GM12801 (cell line): Measurements from ENCODE around the gene IZUMO3.

ENCODE experiments used
- TF ChIP-seq, protein P1 (sequence below): IDR thresholded peaks from one replicate; pipeline ENCODE4 v1.5.1; 2011; ENCODE audit warnings: control low read depth; ENCODE audit not compliant: insufficient read length; ENCODE audit errors: extremely low read depth

The IZUMO3 gene

DNA sequence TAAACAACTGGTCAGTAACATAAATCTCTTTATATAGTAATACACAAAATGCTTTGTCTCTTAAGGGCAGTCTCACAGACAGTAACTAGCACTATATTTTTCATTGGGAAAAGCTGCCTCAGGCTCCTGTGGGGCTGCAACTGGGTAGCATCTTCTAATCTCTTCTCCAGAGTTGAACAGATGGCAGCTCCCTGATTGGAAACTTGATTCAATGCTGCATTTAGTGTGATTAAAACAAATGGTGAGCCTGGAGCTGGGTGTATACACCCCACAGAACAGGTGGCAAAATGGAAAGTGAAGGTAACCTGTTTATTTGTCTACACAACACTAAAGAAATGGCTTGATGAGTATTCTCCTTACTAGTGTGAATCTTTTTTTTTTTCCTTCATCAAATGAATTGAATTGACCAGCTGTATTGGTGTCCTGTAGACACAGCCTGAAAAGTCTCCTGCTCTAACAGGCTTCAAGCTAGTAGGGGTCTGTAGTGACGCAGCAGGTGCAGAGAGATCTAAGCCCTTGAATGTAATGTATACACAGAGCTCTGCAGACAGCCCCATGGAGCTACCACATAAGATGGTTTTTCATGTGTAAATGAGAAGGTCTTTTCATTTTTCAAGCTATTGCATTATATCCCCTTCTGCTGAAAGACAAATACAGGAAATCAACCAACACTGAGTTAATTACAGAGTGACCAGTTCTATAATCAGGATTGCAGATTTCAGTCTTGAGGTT, 43.3 kb downstream of the IZUMO3 start:
- TF ChIP-seq, protein P1, sequence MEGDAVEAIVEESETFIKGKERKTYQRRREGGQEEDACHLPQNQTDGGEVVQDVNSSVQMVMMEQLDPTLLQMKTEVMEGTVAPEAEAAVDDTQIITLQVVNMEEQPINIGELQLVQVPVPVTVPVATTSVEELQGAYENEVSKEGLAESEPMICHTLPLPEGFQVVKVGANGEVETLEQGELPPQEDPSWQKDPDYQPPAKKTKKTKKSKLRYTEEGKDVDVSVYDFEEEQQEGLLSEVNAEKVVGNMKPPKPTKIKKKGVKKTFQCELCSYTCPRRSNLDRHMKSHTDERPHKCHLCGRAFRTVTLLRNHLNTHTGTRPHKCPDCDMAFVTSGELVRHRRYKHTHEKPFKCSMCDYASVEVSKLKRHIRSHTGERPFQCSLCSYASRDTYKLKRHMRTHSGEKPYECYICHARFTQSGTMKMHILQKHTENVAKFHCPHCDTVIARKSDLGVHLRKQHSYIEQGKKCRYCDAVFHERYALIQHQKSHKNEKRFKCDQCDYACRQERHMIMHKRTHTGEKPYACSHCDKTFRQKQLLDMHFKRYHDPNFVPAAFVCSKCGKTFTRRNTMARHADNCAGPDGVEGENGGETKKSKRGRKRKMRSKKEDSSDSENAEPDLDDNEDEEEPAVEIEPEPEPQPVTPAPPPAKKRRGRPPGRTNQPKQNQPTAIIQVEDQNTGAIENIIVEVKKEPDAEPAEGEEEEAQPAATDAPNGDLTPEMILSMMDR = no peak

DNA sequence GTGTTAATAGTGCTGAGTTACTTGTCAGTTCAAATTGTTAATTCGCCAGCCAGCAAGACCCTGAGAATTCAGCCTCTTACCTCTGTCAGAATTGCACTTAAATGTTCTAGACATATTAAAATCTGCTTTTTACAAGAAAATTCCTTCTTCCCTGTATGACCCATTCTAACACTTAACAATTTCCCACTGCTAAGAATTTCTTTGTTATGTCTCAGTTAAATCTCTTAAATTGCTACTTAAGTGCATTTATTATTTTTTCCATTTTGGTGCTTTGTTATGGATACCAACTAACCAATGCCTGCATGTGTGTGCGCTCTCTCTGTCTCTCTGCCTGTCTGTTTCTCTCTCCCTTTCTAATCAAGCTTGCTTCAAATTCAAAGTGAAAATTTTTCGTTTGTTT, 44.9 kb downstream of the IZUMO3 start:
- TF ChIP-seq, protein P1 = no peak

DNA sequence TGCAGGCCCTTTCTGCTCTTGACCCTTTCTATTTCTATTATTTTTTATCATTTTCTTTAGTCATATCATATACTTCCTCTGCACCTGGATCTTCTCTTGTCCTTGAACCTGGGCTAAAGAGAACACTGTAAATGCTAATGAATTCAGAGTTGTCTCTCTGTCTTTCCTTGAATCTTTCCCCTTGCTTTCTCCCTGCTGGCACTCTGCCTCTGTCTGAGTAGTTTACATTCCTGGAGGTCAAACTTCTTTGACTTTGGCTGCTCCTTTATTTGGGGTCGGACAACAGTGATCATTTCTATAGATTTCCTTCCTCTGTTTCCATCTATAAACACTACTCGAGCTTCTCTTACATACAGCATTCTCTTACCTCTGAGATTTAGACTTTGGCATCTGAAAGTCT, 47.1 kb downstream of the IZUMO3 start:
- TF ChIP-seq, protein P1 = no peak

GRCh38 chr9:24497671-24498070, 48.0 kb downstream of the IZUMO3 start:
- TF ChIP-seq, protein P1 = no peak
